Measurements from ENCODE around the gene CENPX.

The CENPX gene

GRCh38 chr17:82005701-82006348 lies 16.9 kb downstream of the CENPX start:
- Histone ChIP-seq H3K9me3 (no peaks in the 10 kb centered on the region), H3K27me3 (no peaks in the 10 kb centered on the region), H3K4me3 (ENCODE audit: low read depth, low read length) (no peak overlapping the region), H3K36me3 (no peaks in the 10 kb centered on the region; the same call in 1 of the 2 replicates), H3K4me1 (peaks cover 23% of the 10 kb centered on the region)
- no peak for TF ChIP-seq CTCF (IDR thresholded peaks at IDR 0.05; ENCODE audit: low read depth, low read length)
- DNase-seq, result no peak

DNA sequence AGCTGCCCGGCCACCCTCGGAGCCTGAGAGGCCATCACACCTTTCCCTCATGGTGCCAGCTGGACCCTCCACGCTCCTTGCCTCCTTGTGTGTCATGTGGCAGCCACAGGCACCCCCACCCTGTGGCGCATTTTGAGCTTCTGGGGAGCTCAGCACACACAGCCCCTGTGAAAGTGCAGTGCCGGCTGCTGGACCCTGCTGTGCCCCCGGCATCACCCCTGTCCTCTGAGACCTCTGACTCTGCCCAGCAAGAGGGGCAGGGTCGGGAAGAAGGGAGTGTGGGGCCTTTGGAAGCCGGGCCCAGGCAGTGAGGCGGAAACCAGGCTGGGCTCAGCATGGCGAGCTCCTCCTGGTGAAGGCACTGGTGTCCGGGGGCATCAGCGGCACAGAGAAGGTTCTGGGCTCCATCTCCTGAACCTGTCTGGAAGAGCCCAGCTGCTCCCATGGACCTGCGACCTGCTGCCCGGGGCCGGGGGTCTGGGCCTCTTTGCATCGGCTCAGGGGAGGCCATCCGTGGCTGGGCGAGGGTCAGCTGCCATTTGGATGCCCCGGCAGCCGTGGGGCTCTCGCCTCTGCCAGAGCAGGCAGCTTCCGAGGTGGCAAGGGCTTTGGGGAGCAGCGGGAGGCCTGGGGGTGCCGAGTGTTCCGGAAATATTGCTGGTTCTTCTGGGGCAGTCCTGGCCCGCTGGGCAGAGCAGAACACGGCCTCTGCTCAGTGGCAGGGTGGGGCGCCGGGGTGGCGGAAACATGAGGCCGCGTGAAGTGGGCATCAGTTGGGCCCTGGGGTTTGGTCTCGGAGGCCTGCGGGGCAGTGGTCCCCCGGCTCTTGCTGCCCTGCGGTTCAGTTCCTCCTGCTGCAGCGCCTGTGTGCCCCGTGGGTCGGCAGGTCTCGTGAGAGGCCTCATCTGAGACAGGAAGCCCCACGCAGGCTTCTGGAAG lies 17.9 kb downstream of the CENPX start:
- TF ChIP-seq CTCF (IDR thresholded peaks at IDR 0.05; ENCODE audit: low read depth, low read length), result no peak

GRCh38 chr17:82003411-82004381 lies 19.0 kb downstream of the CENPX start:
- TF ChIP-seq CTCF (IDR thresholded peaks at IDR 0.05; ENCODE audit: low read depth, low read length), result no peak
- Histone ChIP-seq H3K4me1 (peaks cover 23% of the 10 kb centered on the region), H3K9me3 (no peaks in the 10 kb centered on the region), H3K36me3 (no peaks in the 10 kb centered on the region; the same call in 1 of the 2 replicates), H3K27me3 (no peaks in the 10 kb centered on the region), H3K4me3 (ENCODE audit: low read depth, low read length) (no peak overlapping the region)
- DNase-seq, result peak; percentile 72

More for the DNA sequence above, 17.9 kb downstream of the CENPX start:
- no peak overlapping the region for H3K4me3 ChIP-seq (ENCODE audit: low read depth, low read length)
- no peaks in the 10 kb centered on the region for H3K9me3 ChIP-seq
- no peaks in the 10 kb centered on the region for H3K27me3 ChIP-seq
- no peak for DNase-seq
- no peaks in the 10 kb centered on the region; the same call in 1 of the 2 replicates for H3K36me3 ChIP-seq
- H3K4me1 ChIP-seq, result peaks cover 23% of the 10 kb centered on the region

DNA sequence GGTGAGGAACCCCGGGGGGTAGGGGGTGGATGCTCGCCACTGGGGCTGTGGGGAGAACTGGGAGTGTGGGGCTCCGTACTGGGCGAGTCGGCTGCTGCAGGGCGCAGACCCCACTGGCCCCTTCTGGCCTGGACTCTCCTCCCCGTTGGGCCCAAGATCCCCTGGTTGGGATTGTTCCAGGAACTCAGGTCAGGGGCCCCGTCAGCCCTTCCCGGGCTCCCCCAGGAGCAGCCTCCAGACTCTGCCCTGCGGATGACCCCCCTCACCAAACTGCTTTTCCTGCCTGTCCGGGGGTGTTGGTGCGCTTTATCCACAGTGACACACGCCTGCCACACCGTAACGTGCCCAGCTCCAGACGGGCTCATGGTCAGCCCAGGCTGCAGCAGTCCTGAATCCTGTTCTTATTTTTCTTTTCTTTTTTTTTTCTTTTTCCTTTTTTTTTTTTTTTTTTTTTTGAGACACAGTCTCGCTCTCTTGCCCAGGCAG lies 21.1 kb downstream of the CENPX start:
- no peaks in the 10 kb centered on the region for H3K27me3 ChIP-seq
- no peak for DNase-seq
- H3K4me3 ChIP-seq (ENCODE audit: low read depth, low read length), result no peak overlapping the region
- TF ChIP-seq CTCF (IDR thresholded peaks at IDR 0.05; ENCODE audit: low read depth, low read length), result no peak
- H3K9me3 ChIP-seq, result no peaks in the 10 kb centered on the region
- H3K4me1 ChIP-seq, result peaks cover 19% of the 10 kb centered on the region
- no peaks in the 10 kb centered on the region; the same call in 1 of the 2 replicates for H3K36me3 ChIP-seq

GRCh38 chr17:82000803-82001570 lies 21.7 kb downstream of the CENPX start:
- DNase-seq, result no peak
- no peaks in the 10 kb centered on the region for H3K9me3 ChIP-seq
- TF ChIP-seq CTCF (IDR thresholded peaks at IDR 0.05; ENCODE audit: low read depth, low read length), result no peak
- H3K36me3 ChIP-seq, result no peaks in the 10 kb centered on the region; the same call in 1 of the 2 replicates
- H3K4me3 ChIP-seq (ENCODE audit: low read depth, low read length), result no peak overlapping the region
- peaks cover 15% of the 10 kb centered on the region for H3K4me1 ChIP-seq
- H3K27me3 ChIP-seq, result no peaks in the 10 kb centered on the region

Measured in BE2C (cell line).